Measurements from ENCODE around the gene EEF1A2.

The EEF1A2 gene

DNA sequence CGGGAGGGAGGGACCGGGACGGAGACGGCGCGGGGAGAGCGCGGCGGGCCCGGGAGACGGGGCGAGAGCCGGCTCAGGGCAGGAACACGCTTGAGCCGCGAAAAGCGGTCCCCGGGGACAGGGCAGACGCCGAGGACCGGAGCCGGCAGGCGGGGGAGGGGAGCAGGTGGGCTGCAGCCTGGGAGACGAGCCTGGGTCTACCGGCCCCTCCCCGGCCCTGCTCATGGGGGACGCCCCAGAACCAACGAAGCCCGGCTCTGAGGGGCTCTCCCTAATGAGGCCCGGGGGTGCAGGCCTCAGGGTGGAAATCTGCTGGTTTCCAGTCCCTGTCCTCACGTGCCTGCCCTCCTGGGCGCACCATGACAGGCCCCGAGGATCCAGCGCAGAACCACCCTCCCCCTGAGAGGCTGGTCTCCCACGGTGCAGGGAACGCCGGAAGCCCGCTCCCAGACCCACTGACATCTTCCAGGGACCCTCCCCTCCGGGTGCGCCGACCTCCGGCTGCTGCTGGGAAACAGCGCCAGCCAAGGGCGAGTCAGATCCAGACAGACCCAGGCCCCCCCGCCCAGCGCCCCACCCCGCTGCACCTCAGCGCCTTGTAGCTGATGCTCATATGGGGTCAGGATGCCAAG, 571 bp upstream of the EEF1A2 start:
- no peak for DNase-seq (ENCODE audit: low spot score)

DNA sequence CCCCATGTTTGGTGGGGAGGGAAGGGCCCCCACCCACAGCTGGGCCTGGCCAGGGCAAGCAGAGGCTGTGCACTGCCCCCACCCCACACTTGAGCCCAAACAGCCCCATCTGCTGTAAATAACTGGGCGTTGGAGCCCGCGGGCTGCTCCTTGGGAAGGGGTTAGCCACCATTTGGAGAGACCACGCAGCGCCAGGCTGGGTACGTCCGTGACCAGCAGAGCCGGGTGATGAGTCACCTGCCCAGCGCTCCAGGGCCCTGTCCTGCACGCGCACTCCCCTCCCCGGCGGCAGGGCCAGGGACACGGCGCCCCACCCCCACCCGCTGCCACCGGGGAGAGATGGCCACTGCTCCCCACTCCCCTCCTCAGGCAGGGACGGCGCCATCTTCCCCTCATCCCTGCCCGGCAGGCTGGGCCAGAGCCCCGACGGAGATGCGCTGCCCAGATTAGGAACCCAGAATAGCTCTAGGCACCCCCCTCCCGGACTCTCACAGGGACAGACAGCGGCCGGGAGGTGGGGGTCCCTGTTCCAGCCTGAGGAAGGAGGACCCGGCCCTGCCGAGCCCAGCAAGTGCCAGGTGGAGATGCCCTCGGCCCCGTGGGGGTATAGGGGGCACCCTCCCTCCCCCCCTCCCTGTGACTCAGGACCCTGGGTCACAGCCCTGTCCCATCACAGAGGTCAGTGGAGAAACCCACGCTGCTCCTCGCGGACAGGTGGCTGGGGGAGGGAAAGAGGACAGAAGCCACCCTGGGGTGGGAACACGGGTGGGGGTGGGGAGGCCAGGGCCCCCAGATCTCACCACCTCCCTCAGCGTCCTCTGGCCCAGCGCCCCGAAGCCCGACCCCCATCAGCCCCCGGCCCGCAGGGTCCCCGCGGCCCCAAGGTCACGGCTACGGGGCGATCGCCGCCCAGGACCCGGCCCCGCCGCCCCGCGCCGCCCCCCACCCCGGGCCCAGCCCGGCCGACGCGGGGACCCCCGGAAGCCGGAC, 642 bp downstream of the EEF1A2 start:
- DNase-seq (ENCODE audit: low spot score): no peak

DNA sequence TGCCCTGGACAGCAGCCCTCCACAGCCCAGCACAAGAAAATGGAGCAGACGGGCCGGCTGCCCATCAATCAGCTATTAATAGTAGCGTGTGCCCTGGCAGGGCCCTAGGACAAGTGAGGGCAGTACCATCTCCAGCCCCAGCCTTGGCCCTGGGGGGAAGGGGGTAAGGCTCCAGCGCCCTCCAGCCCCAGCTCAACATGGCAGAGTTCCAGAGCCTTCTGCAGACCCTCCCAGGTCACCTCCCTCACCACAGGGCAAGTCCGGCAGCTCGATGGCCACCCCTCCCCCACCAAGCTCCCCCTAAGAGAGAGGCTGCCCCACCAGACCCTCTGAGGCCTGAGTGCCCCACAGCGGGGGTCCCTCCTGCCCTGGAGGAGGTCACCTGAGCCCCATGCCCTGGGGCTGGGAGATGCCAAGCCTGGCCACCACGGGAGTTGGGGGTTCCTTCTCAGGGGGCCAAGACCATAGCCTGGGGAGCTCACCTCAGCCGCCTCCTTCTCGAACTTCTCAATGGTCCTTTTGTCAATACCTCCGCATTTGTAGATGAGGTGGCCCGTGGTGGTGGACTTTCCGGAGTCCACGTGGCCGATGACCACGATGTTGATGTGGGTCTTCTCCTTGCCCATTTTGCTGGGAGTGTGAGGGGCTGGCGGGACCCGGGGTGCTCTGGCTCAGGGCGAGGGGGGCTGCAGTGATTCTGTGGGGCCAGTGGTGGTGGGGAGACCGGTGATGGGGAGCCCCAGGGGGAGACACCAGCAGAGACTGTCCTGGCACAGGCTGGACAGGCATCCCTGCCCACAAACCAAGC, 1.5 kb downstream of the EEF1A2 start:
- no peak for DNase-seq (ENCODE audit: low spot score)

DNA sequence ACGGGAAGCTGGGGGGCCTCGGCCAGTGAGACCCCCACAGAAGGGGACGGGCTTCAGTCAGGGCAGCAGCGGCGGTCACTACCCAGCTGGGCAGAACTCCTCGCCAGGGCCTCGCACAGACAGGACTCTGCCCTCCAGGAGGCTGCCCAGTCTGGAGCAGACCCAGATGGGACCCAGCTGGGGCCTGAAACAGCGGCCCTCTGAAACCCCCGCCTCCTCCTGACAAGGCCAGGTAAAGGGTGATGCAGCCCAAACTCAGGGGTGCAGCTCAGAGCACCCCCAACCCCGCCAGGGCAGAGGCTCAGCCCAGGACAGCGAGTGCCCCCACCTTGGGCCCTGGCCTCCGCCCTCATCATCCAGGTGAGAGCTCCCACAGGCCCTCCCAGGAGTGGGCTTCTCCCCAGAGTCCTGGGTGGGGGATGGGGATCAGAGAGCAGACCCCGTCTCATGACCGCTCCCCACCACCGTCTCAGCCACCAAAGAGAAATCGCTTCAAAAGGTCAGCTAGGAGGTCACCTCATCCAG, 2.2 kb downstream of the EEF1A2 start:
- no peak for DNase-seq (ENCODE audit: low spot score)

DNA sequence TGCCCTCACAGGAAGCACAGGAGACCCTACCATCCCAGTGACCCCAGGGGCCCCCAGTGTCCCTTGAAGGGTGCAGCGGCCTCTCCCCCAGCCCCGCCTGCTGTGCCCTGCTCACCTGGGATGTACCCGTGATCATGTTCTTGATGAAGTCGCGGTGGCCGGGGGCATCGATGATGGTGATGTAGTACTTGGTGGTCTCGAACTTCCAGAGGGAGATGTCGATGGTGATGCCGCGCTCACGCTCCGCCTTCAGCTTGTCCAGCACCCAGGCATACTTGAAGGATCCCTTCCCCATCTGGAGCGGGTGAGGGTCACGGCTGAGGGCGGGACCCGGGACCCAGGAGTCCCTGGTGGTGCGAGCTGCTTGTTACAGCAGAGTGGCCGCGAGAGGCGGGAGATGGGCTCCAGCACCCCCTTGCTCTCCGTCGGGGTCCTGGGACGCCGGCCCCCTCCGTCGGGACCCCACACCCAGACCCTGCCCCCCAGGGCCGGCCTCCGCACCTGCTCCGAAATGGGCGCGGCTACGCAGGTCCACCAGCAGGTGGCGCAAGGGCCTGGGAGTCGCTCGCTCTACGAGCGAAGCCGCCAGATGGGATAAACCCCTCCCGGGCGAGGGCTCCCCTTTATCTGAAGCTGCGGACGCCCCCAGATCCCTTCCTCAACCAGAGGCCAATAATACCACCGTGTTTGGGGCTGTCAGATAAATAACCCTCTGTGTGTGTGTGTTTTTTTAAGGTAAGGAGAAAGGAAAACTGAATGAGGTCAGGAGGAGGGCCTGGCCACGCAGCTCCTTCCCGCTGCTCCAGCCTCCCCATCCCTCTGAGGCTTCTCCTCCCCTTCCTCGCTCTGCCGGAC, 2.9 kb downstream of the EEF1A2 start:
- peak; percentile 58 for DNase-seq (ENCODE audit: low spot score)

DNA sequence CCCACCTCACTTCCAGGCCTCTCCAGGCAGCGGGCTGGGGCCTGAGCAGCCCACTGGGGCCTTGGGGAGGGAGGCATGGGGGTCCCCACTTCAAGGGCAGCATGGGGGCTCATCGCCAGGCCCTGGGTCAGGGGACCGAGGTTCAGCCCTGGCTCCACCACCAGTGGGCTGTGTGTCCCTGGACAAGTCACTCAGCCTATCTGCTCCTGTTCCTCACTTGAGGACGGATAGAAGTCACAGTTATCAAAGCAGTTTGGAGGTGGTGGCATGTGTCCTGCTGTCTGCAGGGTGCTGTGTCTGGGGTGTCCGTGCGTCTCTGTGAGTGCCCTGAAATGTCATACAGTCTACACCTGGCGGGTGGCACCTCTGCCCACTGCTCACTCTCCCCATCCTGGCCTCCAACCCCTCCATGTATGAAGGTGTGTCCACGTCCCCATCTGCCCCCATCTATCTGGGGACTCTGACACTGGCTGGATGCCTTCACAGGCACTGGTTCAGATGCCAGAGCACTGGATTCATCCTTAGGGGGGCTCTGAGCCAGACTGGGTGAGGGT, 3.6 kb downstream of the EEF1A2 start:
- DNase-seq (ENCODE audit: low spot score): no peak

DNA sequence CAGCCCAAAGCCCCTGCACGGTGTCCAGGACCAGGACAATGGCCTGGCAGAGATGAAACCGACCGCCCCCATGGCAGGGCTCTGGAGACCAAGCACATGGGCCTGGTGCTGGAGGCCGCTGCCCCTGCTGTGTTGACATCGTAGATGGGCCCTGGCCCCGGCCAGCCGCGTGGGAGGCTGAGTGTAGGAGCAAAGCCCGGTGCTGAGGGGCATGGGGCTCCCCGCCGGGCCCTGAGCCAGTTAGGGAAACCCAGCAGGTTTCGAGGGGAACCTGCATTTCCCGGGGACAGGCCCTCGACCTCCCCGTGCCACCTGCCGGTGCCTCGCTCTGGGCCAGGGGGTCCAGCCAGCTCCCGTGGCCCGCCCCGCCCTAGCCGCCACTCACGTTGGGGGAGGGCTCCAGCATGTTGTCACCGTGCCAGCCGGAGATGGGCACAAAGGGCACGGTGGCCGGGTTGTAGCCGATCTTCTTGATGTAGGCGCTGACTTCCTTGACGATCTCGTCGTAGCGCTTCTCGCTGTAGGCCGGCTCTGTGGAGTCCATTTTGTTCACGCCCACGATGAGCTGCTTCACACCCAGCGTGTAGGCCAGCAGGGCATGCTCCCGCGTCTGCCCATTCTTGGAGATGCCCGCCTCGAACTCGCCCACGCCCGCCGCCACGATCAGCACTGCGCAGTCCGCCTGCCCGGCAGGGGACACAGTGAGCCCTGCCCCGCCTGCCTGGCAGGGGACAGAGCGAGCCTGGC, 4.3 kb downstream of the EEF1A2 start:
- DNase-seq (ENCODE audit: low spot score): no peak

DNA sequence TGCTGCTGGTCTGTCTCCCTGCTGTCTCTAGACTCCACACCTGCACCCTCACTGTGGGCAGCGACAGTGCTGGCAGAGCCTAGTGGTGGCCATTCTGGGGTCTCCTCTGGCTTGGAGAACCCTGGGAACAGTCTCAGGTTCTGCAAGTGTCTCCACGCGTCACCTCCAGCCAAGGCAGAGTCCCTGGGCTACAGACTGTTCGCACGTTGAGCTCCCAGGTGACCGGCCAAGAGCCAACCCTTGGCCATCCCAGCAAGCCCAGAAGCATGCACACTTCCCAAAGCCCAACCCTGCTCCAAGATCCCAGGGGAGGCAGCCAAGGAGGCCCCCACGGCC, 4.8 kb downstream of the EEF1A2 start:
- no peak for DNase-seq (ENCODE audit: low spot score)

DNA sequence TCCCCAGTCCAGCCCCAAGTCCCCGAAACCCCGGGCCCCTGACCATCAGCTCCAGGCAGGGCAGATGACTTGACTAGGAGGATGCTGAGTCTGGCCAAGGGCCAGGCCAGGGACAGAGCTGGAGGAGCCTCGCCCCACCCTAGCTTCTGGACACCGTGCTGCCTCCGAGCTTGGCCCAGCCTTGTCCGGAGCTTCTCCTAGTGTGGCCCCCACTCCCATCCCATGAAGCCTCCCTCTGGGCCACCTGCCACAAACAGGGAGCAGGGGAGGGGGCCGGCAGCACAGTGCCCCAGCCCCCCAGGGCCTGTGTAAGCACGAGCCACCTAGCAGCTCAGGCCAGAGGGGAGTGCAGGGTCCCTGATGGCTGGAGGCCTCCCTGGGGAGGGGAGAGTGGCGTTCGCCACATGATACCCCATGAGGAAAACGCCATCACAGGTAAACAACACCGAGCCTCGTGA, 5.3 kb downstream of the EEF1A2 start:
- DNase-seq (ENCODE audit: low spot score): no peak

DNA sequence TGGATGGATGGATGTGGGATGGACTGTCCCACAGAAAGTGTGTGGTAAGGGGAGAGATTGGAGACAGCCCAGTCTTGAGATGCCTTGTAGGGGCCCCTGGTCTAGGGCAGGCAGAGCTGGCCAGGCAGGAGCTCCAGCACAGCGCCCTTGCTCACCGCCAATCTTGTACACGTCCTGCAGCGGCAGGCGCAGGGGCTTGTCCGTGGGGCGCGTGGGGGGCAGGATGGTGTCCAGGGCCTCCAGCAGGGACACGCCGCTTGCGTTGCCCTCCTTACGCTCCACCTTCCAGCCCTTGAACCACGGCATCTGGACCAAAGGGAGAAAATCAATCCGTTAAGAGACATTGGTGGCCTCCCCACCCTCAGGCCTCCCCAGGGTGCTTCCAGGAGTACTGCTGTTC, 5.9 kb downstream of the EEF1A2 start:
- no peak for DNase-seq (ENCODE audit: low spot score)

DNA sequence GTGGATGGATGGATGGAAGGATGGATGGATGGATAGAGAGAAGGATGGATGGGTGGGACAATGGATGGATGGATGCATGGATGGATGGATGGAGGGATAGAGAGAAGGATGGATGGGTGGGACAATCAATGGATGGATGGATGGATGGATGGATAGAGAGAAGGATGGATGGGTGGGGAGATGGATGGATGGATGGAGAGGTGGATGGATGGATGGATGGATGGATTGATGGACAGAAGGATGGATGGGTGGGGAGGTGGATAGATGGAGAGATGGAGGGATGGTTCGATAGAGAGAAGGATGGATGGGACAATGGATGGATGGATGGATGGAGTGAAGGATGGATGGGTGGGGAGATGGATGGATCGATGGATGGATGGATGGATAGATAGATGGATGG, 6.4 kb downstream of the EEF1A2 start:
- no peak for DNase-seq (ENCODE audit: low spot score)

DNA sequence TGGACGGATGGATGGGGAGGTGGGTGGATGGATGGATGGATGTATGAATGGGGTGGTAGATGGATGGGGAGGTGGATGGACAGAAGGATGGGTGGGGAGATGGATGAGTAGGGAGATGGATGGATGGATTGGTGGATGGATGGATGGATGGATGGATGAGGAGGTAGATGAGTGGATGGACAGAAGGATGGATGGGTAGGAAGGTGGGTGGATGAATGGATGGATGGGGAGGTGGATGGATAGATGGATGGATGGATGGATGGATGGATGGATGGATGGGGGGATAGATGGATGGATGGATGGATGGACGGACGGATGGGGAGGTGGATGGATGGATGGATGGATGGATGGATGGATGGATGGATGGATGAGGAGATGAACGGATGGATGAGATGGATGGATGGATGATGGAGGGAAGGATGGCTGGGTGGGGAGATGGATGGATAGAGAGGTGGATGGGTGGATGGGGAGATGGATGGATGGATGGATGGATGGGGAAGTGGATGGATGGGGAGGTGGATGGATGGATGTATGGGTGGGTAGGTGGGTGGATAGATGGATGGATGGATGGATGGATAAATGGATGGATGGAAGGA, 7.2 kb downstream of the EEF1A2 start:
- no peak for DNase-seq (ENCODE audit: low spot score)

DNA sequence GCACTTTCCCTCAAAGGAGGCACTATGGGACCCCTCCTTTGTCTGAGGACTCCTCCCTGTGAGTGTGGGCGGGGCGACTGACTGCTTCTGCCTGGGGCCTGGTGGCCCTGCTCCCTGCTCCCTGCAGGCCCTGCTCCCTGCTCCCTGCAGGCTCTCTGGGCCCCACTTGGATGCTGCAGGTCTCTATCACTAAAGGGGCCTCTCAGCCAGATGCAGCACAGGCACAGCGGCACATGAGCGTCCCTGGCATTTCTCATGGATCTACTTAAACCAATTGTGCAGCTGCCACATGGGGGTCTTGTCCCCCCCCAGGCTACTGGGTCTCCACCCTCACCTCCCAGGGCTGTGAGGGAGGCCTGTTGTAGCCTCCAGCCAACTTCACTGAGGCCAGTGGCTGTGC, 7.8 kb downstream of the EEF1A2 start:
- DNase-seq (ENCODE audit: low spot score): no peak

DNA sequence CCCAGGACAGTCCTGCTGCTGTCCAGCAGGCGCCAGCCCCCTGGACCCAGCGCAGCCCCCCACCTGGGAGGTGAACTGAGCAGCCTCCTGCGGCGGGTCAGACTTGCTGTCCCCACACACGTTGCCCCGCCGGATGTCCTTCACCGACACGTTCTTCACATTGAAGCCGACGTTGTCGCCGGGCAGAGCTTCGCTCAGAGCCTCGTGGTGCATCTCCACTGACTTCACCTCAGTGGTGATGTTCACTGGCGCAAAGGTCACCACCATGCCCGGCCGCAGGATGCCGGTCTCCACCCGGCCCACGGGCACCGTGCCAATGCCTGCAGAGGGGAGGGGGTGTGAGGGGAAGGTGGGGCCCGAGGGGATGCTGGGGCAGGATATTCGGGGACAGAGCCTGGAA, 8.5 kb downstream of the EEF1A2 start:
- no peak for DNase-seq (ENCODE audit: low spot score)

DNA sequence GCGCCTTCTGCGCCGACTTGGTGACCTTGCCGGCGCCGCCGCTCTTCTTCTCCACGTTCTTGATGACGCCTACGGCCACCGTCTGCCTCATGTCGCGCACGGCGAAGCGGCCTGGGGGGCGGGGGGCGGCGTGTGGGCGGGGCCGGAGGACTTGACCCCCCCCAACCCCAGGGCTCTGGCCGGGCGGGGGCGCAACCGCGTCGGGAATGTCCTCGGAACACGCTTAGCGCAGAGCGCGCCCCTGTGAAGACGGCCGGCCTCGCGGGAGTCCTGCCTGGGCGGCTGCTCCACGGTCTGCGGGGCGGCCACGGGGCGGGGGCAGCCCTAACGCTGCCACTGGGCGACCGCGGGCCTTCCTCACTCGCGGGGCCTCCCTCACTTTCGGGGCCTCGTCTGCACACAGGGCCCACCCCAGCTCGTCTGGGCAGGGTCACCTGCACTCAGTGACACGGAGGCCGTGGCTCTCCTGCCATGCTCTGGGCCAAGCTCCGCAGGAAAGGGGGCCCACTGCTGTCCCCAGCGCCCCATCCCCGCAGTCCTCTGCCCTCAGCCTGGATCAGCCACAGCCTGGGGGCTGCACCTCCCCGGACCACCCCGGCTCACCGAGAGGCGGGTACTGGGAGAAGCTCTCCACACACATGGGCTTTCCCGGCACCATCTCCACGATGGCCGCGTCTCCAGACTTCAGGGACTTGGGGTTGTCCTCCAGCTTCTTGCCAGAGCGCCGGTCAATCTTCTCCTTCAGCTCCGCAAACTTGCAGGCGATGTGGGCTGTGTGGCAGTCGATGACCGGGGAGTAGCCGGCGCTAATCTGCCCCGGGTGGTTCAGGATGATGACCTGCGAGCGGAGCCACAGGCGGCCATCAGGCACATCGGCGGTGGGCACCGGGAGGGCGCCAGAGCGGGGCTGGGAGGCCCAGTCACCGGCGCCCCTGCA, 10.3 kb downstream of the EEF1A2 start:
- DNase-seq (ENCODE audit: low spot score): no peak

DNA sequence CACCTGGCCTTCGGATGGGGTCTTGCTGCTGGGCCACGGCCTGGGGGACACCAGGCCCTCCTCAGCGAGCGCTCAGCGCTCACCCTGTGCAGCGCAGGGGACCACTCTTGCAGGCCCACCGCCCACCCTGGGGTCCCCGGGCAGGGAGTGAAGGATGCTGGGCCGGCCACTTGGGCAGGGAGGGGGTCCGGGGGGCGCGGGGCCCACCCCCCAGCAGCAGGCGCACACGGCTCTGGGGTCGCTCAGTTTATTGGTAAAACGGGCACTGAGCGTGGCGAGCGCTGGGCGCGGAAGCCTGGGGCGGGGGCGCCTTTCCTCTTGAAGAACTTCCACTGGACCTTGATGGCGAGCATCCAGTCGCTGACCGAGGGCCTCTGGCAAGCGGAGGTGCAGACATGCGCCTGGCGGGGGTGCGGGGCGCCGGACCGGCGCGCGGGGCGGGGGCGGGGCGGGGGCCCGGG, 11.1 kb downstream of the EEF1A2 start:
- DNase-seq (ENCODE audit: low spot score): no peak

DNA sequence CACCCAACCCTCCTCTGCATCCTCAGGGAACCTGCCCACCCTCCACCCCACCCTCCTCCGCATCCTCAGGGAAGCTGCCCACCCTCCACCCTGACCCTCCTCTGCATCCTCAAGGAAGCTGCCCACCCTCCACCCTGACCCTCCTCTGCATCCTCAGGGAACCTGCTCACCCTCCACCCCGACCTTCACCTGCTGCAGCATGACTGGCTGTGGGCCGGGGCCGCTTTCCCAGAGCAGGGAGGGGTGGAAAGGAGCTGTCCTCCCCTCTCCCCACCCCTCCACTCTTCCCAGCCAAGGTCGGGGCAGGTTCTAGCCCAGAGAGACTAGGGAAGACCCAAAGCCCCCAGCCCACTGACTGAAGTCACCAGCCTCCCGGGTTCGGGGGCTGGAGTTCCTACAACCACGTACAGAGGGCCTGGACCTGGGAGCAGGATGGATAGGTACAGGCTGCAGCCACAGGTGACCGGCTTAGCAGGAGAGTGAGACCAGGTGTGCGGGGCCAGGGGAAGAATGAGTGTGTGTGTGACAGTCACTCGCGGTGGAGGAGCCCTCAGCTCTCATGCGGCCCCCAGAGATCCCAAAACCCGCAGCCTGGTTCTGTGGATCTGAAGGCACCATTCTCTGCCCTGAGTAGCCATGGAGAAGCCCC, 11.6 kb downstream of the EEF1A2 start:
- DNase-seq (ENCODE audit: low spot score): no peak

DNA sequence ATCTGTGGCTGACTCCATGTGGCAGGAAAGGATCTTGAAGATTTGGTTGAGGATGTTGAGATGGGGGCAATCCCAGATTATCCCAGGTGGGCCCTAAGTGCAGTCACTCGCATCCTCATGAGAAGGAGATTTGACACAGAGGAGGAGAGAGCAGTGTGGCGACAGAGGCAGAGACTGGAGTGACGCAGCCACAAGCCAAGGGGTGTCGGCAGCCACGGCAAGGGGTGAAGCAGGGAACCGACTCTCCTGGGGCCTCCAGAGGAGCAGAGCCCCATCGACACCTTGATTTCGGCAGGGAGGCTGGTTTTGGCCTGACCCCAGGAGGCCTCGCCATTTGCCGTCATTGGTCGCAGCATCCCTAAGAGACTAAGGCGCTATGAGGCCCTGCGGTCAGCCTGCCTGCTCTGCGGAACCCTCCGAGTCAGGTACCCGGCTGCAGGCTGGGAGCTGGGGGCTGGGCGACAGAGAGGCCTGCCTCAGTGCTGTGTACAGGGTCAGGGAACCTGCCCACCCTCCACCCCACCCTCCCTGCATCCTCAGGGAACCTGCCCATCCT, 12.5 kb downstream of the EEF1A2 start:
- DNase-seq (ENCODE audit: low spot score): no peak
